Calu3 (cell line): ENCODE data around the gene LAMTOR4. TPM values are rescaled to one million over a fixed set of nuclear protein-coding genes. Genes with fewer than 3 reads are reported as not detected.

ENCODE experiments used
- BruUV-seq: library from RNA; stranded (reverse); fragments of 400-500 nt; replicated peaks from 2 replicates; lab custom pipeline; 2021; lab: Mats Ljungman, UMichigan
- CTCF ChIA-PET: fragments of 300-600 bp; sonication (Branson Sonifier 250); formaldehyde crosslinking; loops from one replicate; lab custom pipeline; 2022; ENCODE audit warnings: antibody characterized with exemption; lab: Charles Lee
- DNase-seq: peaks from one replicate; pipeline ENCODE4 v3.0.0; 2022
- H3K27ac Mint-ChIP-seq: one replicate; pipeline ENCODE4 v1.8.0; 2022; ENCODE audit warnings: mixed read lengths; ENCODE audit not compliant: unreplicated experiment
- H3K27me3 Mint-ChIP-seq: one replicate; pipeline ENCODE4 v1.8.0; 2022; ENCODE audit warnings: mixed read lengths; ENCODE audit not compliant: unreplicated experiment
- H3K36me3 Mint-ChIP-seq: one replicate; pipeline ENCODE4 v1.8.0; 2022; ENCODE audit warnings: mild to moderate bottlenecking, moderate library complexity, mixed read lengths; ENCODE audit not compliant: insufficient read depth, unreplicated experiment
- H3K4me1 Mint-ChIP-seq: one replicate; pipeline ENCODE4 v1.8.0; 2022; ENCODE audit warnings: mild to moderate bottlenecking, low read depth, mixed read lengths; ENCODE audit not compliant: unreplicated experiment
- H3K4me3 Mint-ChIP-seq: one replicate; pipeline ENCODE4 v1.8.0; 2022; ENCODE audit warnings: mild to moderate bottlenecking, low read depth, moderate library complexity, mixed read lengths; ENCODE audit not compliant: unreplicated experiment
- H3K9me3 Mint-ChIP-seq: one replicate; pipeline ENCODE4 v1.8.0; 2022; ENCODE audit warnings: low read depth, mixed read lengths; ENCODE audit not compliant: unreplicated experiment
- CTCF ChIP-seq: fragments of 200-600 bp; IDR thresholded peaks from one replicate; pipeline ENCODE4 v1.8.0; 2022; ENCODE audit warnings: antibody characterized with exemption; ENCODE audit not compliant: unreplicated experiment
- intact Hi-C: fragments of 100-400 bp; cut with micrococcal nuclease; formaldehyde crosslinking; loops from one replicate; pipeline ENCODE4 v1.10.0; 2022; ENCODE audit not compliant: unreplicated experiment
- total RNA-seq: library from RNA; stranded (reverse); gene quantifications from 2 replicates; pipeline ENCODE4 v1.2.3, GENCODE V29; 2022

Gene LAMTOR4
- total RNA-seq, 1 experiment from 2014 or later: 43.6 TPM

GRCh38 chr7:100107125-100107737 lies 41.5 kb upstream of the LAMTOR4 start:
- CTCF ChIA-PET: no interaction called here
- BruUV-seq: TSS peak; percentile 66
- DNase-seq: no peak
- peaks cover 42% of the 10 kb centered on the region for H3K36me3 Mint-ChIP-seq
- no peaks in the 10 kb centered on the region for H3K4me1 Mint-ChIP-seq
- no peaks in the 10 kb centered on the region for H3K9me3 Mint-ChIP-seq
- no peak for TF ChIP-seq CTCF
- H3K4me3 Mint-ChIP-seq: no peak overlapping the region
- intact Hi-C loops: no loop called here
- H3K27me3 Mint-ChIP-seq: no peaks in the 10 kb centered on the region
- H3K27ac Mint-ChIP-seq: no peak overlapping the region

GRCh38 chr7:100107890-100108289 lies 40.8 kb upstream of the LAMTOR4 start:
- Mint-ChIP-seq H3K4me1 (no peaks in the 10 kb centered on the region), H3K9me3 (no peaks in the 10 kb centered on the region), H3K27ac (no peak overlapping the region), H3K27me3 (no peaks in the 10 kb centered on the region), H3K36me3 (peaks cover 35% of the 10 kb centered on the region), H3K4me3 (no peak overlapping the region)
- no peak for DNase-seq
- CTCF ChIA-PET: no interaction called here
- no peak for TF ChIP-seq CTCF
- BruUV-seq: no TSS peak
- intact Hi-C loops: no loop called here

DNA sequence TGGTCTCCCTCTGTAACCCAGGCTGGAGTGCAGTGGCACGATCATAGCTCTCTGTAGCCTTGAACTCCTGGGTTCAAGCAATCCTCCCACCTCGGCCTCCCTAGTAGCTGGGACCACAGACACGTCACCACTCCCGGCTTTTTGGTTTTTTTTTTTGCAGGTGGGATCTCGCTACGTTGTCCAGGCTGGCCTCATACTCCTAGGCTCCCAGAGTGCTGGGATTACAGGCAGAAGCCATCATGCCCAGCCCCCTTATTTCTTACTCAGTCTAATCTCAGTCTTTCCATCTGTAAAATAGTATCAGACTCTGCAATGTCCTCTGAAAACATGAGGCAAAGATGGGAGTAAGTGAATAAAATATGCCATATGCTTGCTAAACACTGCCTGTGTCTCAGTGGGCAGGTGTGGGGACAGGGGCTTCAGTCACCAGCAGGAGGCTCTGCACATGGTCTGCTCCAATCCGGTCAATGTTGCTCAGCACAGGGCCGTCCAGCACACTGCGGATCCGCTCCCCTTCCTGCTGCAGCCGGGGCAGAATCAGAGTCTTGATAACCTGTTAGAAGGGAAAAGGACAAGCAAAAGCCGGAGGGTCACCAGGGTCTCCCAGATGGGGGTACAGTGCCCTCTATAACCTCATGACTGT lies 39.1 kb upstream of the LAMTOR4 start:
- Mint-ChIP-seq H3K36me3 (peaks cover 27% of the 10 kb centered on the region), H3K27ac (no peak overlapping the region), H3K9me3 (no peaks in the 10 kb centered on the region), H3K4me3 (no peak overlapping the region), H3K4me1 (no peaks in the 10 kb centered on the region), H3K27me3 (no peaks in the 10 kb centered on the region)
- CTCF ChIA-PET: no interaction called here
- intact Hi-C loops: no loop called here
- TF ChIP-seq CTCF: no peak
- no peak for DNase-seq
- BruUV-seq: no TSS peak

GRCh38 chr7:100111156-100111555 lies 37.6 kb upstream of the LAMTOR4 start:
- no peak overlapping the region for H3K27ac Mint-ChIP-seq
- no peaks in the 10 kb centered on the region for H3K4me1 Mint-ChIP-seq
- no TSS peak for BruUV-seq
- DNase-seq: no peak
- peaks cover 27% of the 10 kb centered on the region for H3K36me3 Mint-ChIP-seq
- CTCF ChIA-PET: no interaction called here
- intact Hi-C loops: no loop called here
- TF ChIP-seq CTCF: no peak
- H3K27me3 Mint-ChIP-seq: no peaks in the 10 kb centered on the region
- H3K9me3 Mint-ChIP-seq: no peaks in the 10 kb centered on the region
- no peak overlapping the region for H3K4me3 Mint-ChIP-seq
